Stimulated activated CD8-positive, alpha-beta memory T cell treated with anti-CD3 and anti-CD28 coated beads, Interleukin-4, amount 100 ng/mL, for 24 hours (primary cell): ENCODE results near the gene STAG1.
"Not testable (repeated sequence)": the region's sequence is repeated elsewhere in the genome, so short reads cannot be mapped to it uniquely, and the experiment has no call there.

Experiments
- DNase-seq: peaks from one replicate; pipeline ENCODE4 v3.0.0-alpha.2; 2020; ENCODE audit warnings: low read depth

STAG1 gene

DNA sequence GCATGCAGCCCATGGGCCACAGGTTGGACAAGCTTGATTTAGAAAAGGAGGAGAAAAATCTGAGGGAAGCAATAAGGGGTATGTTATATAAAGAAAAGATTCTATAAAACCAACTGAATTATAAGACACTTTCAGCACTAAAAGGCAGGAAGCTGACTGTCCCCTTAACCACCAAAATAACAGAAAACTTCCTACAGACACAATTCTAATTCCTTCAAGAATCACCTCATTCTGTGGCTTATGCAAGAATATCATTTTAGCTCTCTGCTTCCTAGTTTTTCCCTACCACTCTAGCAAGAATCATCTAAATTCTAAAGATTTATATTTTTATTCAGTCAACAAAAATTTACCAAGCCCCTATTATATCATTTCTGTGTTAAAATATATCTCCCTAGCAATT, 6.3 kb downstream of the STAG1 start:
- DNase-seq: no peak

- DNase-seq: no peak
Observed at GRCh38 chr3:136741063-136741462, 11.1 kb downstream of the STAG1 start.

GRCh38 chr3:136740351-136740958, 11.7 kb downstream of the STAG1 start:
- DNase-seq: no peak

GRCh38 chr3:136736950-136737349, 15.2 kb downstream of the STAG1 start:
- not testable (repeated sequence) for DNase-seq

- DNase-seq: no peak
Observed at GRCh38 chr3:136735103-136735502, 17.1 kb downstream of the STAG1 start.

- DNase-seq: no peak
Observed at GRCh38 chr3:136734382-136735070, 17.7 kb downstream of the STAG1 start.

DNA sequence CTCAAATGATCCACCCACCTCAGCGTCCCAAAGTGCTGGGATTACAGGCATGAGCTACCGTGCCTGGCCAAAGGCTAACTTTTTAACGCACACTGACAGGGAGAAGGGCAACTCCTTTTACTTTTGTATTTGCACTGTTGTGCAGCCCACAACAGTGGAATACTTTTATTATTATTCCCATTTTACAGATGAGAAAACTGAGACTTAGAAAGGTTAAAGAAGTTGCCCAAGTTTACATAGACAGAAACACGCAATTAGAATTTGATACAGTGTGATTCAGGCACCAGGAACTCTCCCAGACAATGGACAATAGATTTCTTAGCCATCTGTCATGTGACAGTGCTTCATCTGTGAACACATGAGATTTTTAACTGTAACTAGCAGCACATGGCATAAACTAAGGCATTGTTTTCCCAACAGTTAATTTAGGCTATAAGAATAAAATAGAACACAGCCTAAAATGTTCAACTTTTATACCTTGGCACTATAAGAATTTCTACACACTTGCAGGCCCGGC, 18.8 kb downstream of the STAG1 start:
- no peak for DNase-seq

GRCh38 chr3:136731274-136731884, 20.8 kb downstream of the STAG1 start:
- DNase-seq: no peak

GRCh38 chr3:136730595-136731273, 21.4 kb downstream of the STAG1 start:
- DNase-seq: no peak

GRCh38 chr3:136728918-136729317, 23.3 kb downstream of the STAG1 start:
- no peak for DNase-seq

DNA sequence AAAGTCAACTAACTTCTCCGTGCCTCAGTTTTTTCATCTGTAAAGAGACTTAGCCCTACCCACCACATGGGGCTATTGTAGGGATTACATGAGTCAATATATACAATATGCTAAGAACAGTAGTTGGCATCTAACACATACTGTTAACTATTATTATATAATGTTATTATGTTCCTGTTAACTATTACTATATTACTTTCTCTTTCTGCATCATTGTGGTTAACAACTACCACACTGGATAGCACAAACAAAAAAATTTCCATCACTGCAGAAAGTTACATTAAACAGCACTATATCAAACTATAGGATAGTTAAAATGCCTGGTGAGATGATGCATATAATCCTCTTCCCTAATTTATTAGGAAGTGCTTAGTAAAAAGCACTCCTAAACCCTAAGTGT, 23.7 kb downstream of the STAG1 start:
- no peak for DNase-seq

DNA sequence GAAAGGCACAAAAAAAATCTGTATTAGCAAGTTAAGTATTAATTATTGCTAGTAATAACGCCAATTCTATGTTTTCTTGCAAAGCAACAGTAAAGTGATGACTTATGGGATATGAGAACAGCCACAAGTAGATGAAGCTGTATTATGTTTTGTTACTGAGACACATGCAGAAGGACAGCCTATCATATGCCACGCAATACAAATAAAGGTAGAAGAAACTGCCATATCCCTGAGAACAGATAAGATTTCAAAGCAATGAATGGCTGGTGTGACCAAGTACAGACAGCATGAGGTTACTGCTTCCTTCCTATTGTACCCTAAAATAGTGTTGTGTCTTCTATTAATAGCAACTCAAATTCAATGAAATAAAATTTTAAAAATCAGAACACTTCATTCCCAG, 26.7 kb downstream of the STAG1 start:
- DNase-seq: no peak

GRCh38 chr3:136722916-136723315, 29.3 kb downstream of the STAG1 start:
- not testable (repeated sequence) for DNase-seq

DNA sequence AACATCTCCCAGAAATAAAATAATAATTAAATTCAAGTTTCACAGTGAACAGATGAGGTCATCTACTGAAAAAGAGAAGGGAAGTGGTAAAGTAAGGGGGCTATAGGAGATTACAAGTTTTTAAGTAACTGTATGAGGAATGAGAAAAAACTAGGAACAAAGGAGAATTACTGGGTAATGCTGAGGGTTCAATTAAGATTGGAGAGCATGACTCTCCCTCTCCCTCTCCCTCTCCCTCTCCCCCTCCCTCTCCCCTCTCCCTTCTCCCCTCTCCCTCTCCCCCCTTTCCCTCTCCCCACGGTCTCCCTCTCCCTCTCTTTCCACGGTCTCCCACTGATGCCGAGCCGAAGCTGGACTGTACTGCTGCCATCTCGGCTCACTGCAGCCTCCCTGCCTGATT, 29.8 kb downstream of the STAG1 start:
- DNase-seq: not testable (repeated sequence)

GRCh38 chr3:136720091-136720490, 32.1 kb downstream of the STAG1 start:
- no peak for DNase-seq

GRCh38 chr3:136716629-136717028, 35.5 kb downstream of the STAG1 start:
- no peak for DNase-seq

DNA sequence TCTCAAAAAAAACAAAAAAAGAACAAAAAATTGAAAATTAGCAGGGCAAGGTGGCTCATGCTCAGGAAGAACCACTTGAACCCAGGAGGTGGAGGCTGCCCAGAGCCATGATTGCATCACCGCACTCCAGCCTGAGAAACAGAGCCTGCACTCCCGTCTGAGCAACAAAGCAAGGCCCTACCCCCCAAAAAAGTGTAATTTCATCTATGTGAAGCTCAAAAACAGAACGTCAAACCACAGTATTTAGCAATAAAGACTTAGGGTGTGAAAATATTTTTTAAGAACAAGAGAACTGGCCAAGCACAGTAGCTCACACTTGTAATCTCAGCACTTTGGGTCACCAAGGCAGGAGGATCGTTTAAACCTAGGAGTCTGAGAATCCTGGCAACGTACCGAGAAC, 38.2 kb downstream of the STAG1 start:
- DNase-seq: no peak

DNA sequence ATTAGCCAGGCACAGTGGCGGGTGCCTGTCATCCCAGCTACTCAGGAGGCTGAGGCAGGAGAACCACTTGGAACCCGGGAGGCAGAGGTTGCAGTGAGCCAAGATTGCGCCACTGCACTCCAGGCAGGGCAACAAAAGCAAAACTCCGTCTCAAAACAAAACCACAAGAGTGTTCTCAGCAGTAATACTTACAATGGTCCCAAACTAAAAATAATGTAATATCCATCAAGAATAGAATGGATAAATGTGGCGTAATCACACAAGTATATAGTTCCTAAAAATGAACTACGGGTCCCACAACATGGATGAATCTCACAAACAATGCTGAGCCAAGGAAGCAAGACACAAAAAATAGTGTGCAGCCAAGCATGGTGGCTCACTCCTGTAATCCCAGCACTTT, 39.2 kb downstream of the STAG1 start:
- DNase-seq: no peak

GRCh38 chr3:136711888-136712287, 40.3 kb downstream of the STAG1 start:
- not testable (repeated sequence) for DNase-seq

- no peak for DNase-seq
Observed at GRCh38 chr3:136711277-136711676, 40.9 kb downstream of the STAG1 start.

- not testable (repeated sequence) for DNase-seq
Observed at GRCh38 chr3:136709775-136710174, 42.4 kb downstream of the STAG1 start.

- no peak for DNase-seq
Observed at GRCh38 chr3:136708333-136708985, 43.7 kb downstream of the STAG1 start.
